ENCODE data around the gene TBC1D30.
"Not testable (repeated sequence)": the region's sequence is repeated elsewhere in the genome, so short reads cannot be mapped to it uniquely, and the experiment has no call there.

Gene TBC1D30

GRCh38 chr12:64824500-64825142 is at the start of gene TBC1D30:
TBC1D30 (plus strand) TSS chr12:64824647; CDS start chr12:64824880, 233 bp downstream.
- no peak for DNase-seq (ENCODE audit: low spot score)

- not testable (repeated sequence) for DNase-seq (ENCODE audit: low spot score)
Measured at GRCh38 chr12:64775147-64775736, 49.2 kb upstream of the TBC1D30 start.

- DNase-seq (ENCODE audit: low spot score) = no peak
Measured at GRCh38 chr12:64779354-64779974, 45.0 kb upstream of the TBC1D30 start.

GRCh38 chr12:64780132-64780530 is 44.3 kb upstream of the TBC1D30 start:
- no peak for DNase-seq (ENCODE audit: low spot score)

- no peak for DNase-seq (ENCODE audit: low spot score)
Measured at GRCh38 chr12:64780531-64781279, 43.7 kb upstream of the TBC1D30 start.

GRCh38 chr12:64781280-64782190 is 42.9 kb upstream of the TBC1D30 start:
- DNase-seq (ENCODE audit: low spot score) = no peak

- no peak for DNase-seq (ENCODE audit: low spot score)
Measured at GRCh38 chr12:64782191-64782876, 42.1 kb upstream of the TBC1D30 start.

GRCh38 chr12:64785838-64786237 is 38.6 kb upstream of the TBC1D30 start:
- no peak for DNase-seq (ENCODE audit: low spot score)

GRCh38 chr12:64790166-64790565 is 34.3 kb upstream of the TBC1D30 start:
- DNase-seq (ENCODE audit: low spot score) = no peak

GRCh38 chr12:64791036-64791435 is 33.4 kb upstream of the TBC1D30 start:
- no peak for DNase-seq (ENCODE audit: low spot score)

GRCh38 chr12:64792128-64792527 is 32.3 kb upstream of the TBC1D30 start:
- no peak for DNase-seq (ENCODE audit: low spot score)

- DNase-seq (ENCODE audit: low spot score) = no peak
Measured at GRCh38 chr12:64793610-64794009, 30.8 kb upstream of the TBC1D30 start.

GRCh38 chr12:64794305-64794704 is 30.1 kb upstream of the TBC1D30 start:
- DNase-seq (ENCODE audit: low spot score) = no peak

- peak; percentile 85 for DNase-seq (ENCODE audit: low spot score)
Measured at GRCh38 chr12:64796205-64796845, 28.1 kb upstream of the TBC1D30 start.

GRCh38 chr12:64797156-64797555 is 27.3 kb upstream of the TBC1D30 start:
- DNase-seq (ENCODE audit: low spot score) = no peak

GRCh38 chr12:64798165-64798564 is 26.3 kb upstream of the TBC1D30 start:
- no peak for DNase-seq (ENCODE audit: low spot score)

GRCh38 chr12:64800640-64801039 is 23.8 kb upstream of the TBC1D30 start:
- DNase-seq (ENCODE audit: low spot score) = no peak

GRCh38 chr12:64801381-64801780 is 23.1 kb upstream of the TBC1D30 start:
- no peak for DNase-seq (ENCODE audit: low spot score)

- peak; percentile 28 for DNase-seq (ENCODE audit: low spot score)
Measured at GRCh38 chr12:64802180-64802775, 22.2 kb upstream of the TBC1D30 start.

GRCh38 chr12:64806173-64806572 is 18.3 kb upstream of the TBC1D30 start:
- DNase-seq (ENCODE audit: low spot score) = no peak
